Osteocyte (in vitro differentiated cells): ENCODE results near the gene SNX10. TPM values are rescaled to one million over a fixed set of nuclear protein-coding genes. Genes with fewer than 3 reads are reported as not detected.

Experiments used
- DNase-seq: peaks from one replicate; pipeline ENCODE4 v3.0.0; 2021; ENCODE audit warnings: mixed read lengths; ENCODE audit not compliant: unreplicated experiment; ENCODE audit errors: extremely low spot score
- H3K27ac Mint-ChIP-seq: one replicate; pipeline ENCODE4 v1.8.0; 2021; ENCODE audit warnings: mild to moderate bottlenecking, mixed read lengths; ENCODE audit not compliant: unreplicated experiment
- H3K27me3 Mint-ChIP-seq: one replicate; pipeline ENCODE4 v1.8.0; 2021; ENCODE audit warnings: mixed read lengths; ENCODE audit not compliant: unreplicated experiment
- H3K36me3 Mint-ChIP-seq: one replicate; pipeline ENCODE4 v1.8.0; 2021; ENCODE audit warnings: mixed read lengths; ENCODE audit not compliant: unreplicated experiment
- H3K4me1 Mint-ChIP-seq: one replicate; pipeline ENCODE4 v1.8.0; 2021; ENCODE audit warnings: mixed read lengths; ENCODE audit not compliant: unreplicated experiment
- H3K4me3 Mint-ChIP-seq: one replicate; pipeline ENCODE4 v1.8.0; 2021; ENCODE audit warnings: mild to moderate bottlenecking, moderate library complexity, mixed read lengths; ENCODE audit not compliant: unreplicated experiment
- H3K9me3 Mint-ChIP-seq: one replicate; pipeline ENCODE4 v1.8.0; 2021; ENCODE audit warnings: mixed read lengths; ENCODE audit not compliant: unreplicated experiment
- CTCF ChIP-seq: fragments of 200-600 bp; sonication (generic); IDR thresholded peaks from 2 replicates; pipeline ENCODE4 v1.5.0; 2021; ENCODE audit warnings: antibody characterized with exemption, mild to moderate bottlenecking, moderate library complexity
- total RNA-seq: library from RNA; stranded (reverse); gene quantifications from 2 replicates; pipeline ENCODE4 v1.2.1, GENCODE V29; 2021

SNX10 gene
- total RNA-seq, 1 donor from 2014 or later = not detected

- Mint-ChIP-seq H3K27ac (no peak overlapping the region), H3K4me1 (no peaks in the 10 kb centered on the region), H3K4me3 (no peak overlapping the region), H3K36me3 (no peaks in the 10 kb centered on the region), H3K9me3 (no peaks in the 10 kb centered on the region), H3K27me3 (peaks cover 4% of the 10 kb centered on the region)
- TF ChIP-seq CTCF = no peak
- DNase-seq = peak; percentile 67
Observed at GRCh38 chr7:26328498-26329390, 37.1 kb downstream of the SNX10 start.

GRCh38 chr7:26329520-26330255 is 38.0 kb downstream of the SNX10 start:
- Mint-ChIP-seq H3K9me3 (no peaks in the 10 kb centered on the region), H3K4me1 (no peaks in the 10 kb centered on the region), H3K36me3 (no peaks in the 10 kb centered on the region), H3K27ac (no peak overlapping the region), H3K27me3 (peaks cover 4% of the 10 kb centered on the region), H3K4me3 (no peak overlapping the region)
- DNase-seq = peak; percentile 76
- TF ChIP-seq CTCF = no peak

GRCh38 chr7:26331113-26331512 is 39.5 kb downstream of the SNX10 start:
- peak; percentile 34 for DNase-seq
- no peaks in the 10 kb centered on the region for H3K36me3 Mint-ChIP-seq
- H3K27me3 Mint-ChIP-seq = peaks cover 4% of the 10 kb centered on the region
- H3K9me3 Mint-ChIP-seq = no peaks in the 10 kb centered on the region
- H3K4me3 Mint-ChIP-seq = no peak overlapping the region
- no peaks in the 10 kb centered on the region for H3K4me1 Mint-ChIP-seq
- TF ChIP-seq CTCF = no peak
- H3K27ac Mint-ChIP-seq = no peak overlapping the region

- no peaks in the 10 kb centered on the region for H3K9me3 Mint-ChIP-seq
- peaks cover 4% of the 10 kb centered on the region for H3K27me3 Mint-ChIP-seq
- no peaks in the 10 kb centered on the region for H3K36me3 Mint-ChIP-seq
- no peak for DNase-seq
- no peaks in the 10 kb centered on the region for H3K4me1 Mint-ChIP-seq
- no peak for TF ChIP-seq CTCF
- H3K4me3 Mint-ChIP-seq = no peak overlapping the region
- no peak overlapping the region for H3K27ac Mint-ChIP-seq
Observed at GRCh38 chr7:26331789-26332188, 40.1 kb downstream of the SNX10 start.

- H3K36me3 Mint-ChIP-seq = no peaks in the 10 kb centered on the region
- no peaks in the 10 kb centered on the region for H3K9me3 Mint-ChIP-seq
- H3K4me3 Mint-ChIP-seq = no peak overlapping the region
- no peak for TF ChIP-seq CTCF
- no peak for DNase-seq
- peaks cover 7% of the 10 kb centered on the region for H3K27me3 Mint-ChIP-seq
- H3K4me1 Mint-ChIP-seq = no peaks in the 10 kb centered on the region
- H3K27ac Mint-ChIP-seq = no peak overlapping the region
Observed at GRCh38 chr7:26332698-26333097, 41.0 kb downstream of the SNX10 start.
